NCI-H1436 treated with DMSO at 0.1 percent for 48 hours (cell line): ENCODE data around the gene HS6ST3.

Source experiments
- DNase-seq: peaks from one replicate; lab custom pipeline; 2025; lab: John Stamatoyannopoulos, UW

Gene HS6ST3

GRCh38 chr13:96792736-96793403, 703.0 kb downstream of the HS6ST3 start:
- no peak for DNase-seq

GRCh38 chr13:96793404-96793755, 703.5 kb downstream of the HS6ST3 start:
- no peak for DNase-seq

- no peak for DNase-seq
Observed at GRCh38 chr13:96794669-96795068, 704.8 kb downstream of the HS6ST3 start.

GRCh38 chr13:96795670-96796069, 705.8 kb downstream of the HS6ST3 start:
- DNase-seq: no peak

GRCh38 chr13:96796091-96796633, 706.3 kb downstream of the HS6ST3 start:
- no peak for DNase-seq

GRCh38 chr13:96797136-96797535, 707.2 kb downstream of the HS6ST3 start:
- DNase-seq: no peak

GRCh38 chr13:96803456-96804100, 713.7 kb downstream of the HS6ST3 start:
- no peak for DNase-seq

- no peak for DNase-seq
Observed at GRCh38 chr13:96804174-96804573, 714.3 kb downstream of the HS6ST3 start.

GRCh38 chr13:96806746-96807145, 716.8 kb downstream of the HS6ST3 start:
- no peak for DNase-seq

GRCh38 chr13:96809366-96810096, 719.6 kb downstream of the HS6ST3 start:
- no peak for DNase-seq

- DNase-seq: no peak
Observed at GRCh38 chr13:96810104-96810503, 720.2 kb downstream of the HS6ST3 start.

GRCh38 chr13:96811049-96811448, 721.1 kb downstream of the HS6ST3 start:
- no peak for DNase-seq

- DNase-seq: no peak
Observed at GRCh38 chr13:96816261-96816660, 726.4 kb downstream of the HS6ST3 start.

- no peak for DNase-seq
Observed at GRCh38 chr13:96816874-96817273, 727.0 kb downstream of the HS6ST3 start.

- no peak for DNase-seq
Observed at GRCh38 chr13:96817336-96817941, 727.5 kb downstream of the HS6ST3 start.

- DNase-seq: no peak
Observed at GRCh38 chr13:96819375-96819774, 729.5 kb downstream of the HS6ST3 start.

GRCh38 chr13:96821381-96821780, 731.5 kb downstream of the HS6ST3 start:
- no peak for DNase-seq

- DNase-seq: no peak
Observed at GRCh38 chr13:96821971-96822370, 732.1 kb downstream of the HS6ST3 start.

- no peak for DNase-seq
Observed at GRCh38 chr13:96822895-96823294, 733.0 kb downstream of the HS6ST3 start.

GRCh38 chr13:96824140-96824539, 734.2 kb downstream of the HS6ST3 start:
- DNase-seq: no peak

GRCh38 chr13:96825653-96826052, 735.7 kb downstream of the HS6ST3 start:
- no peak for DNase-seq

GRCh38 chr13:96834626-96835025, 744.7 kb downstream of the HS6ST3 start:
- no peak for DNase-seq

GRCh38 chr13:96835546-96835945, 745.6 kb downstream of the HS6ST3 start:
- DNase-seq: no peak
